Prostate gland (tissue), 2 donors: ENCODE measurements around the gene IYD. TPM values are rescaled to one million over a fixed set of nuclear protein-coding genes. Genes with fewer than 3 reads are reported as not detected.
A peak's percentile ranks its signal among the peaks of the same experiment; 100 is the strongest.

ENCODE experiments used
- DNase-seq: peaks from one replicate; pipeline ENCODE4 v3.0.0-alpha.2; 2019; ENCODE audit warnings: low spot score
- H3K27ac ChIP-seq, 2 donors: fragments of 200-600 bp; sonication (generic); 2 replicates each; pipeline ENCODE4 v1.5.1; 2017 to 2019
- H3K27me3 ChIP-seq: fragments of 200-600 bp; sonication (generic); replicated peaks from 2 replicates; pipeline ENCODE4 v1.5.1; 2019; ENCODE audit not compliant: insufficient read depth
- H3K36me3 ChIP-seq, 2 donors: fragments of 200-600 bp; sonication (generic); 1 replicate in 1 of 2; 2 replicates in 1 of 2; pipeline versions ENCODE4 v1.5.1 to v1.8.1; 2017 to 2019
- H3K4me1 ChIP-seq: fragments of 200-600 bp; sonication (generic); replicated peaks from 2 replicates; pipeline ENCODE4 v1.5.1; 2019
- H3K4me3 ChIP-seq, 2 donors: fragments of 200-600 bp; sonication (generic); 2 replicates each; pipeline ENCODE4 v1.5.1; 2017 to 2019
- H3K9me3 ChIP-seq: fragments of 200-600 bp; sonication (generic); 2 replicates; pipeline ENCODE4 v1.5.1; 2017
- POLR2A ChIP-seq: fragments of 450-650 bp; IDR thresholded peaks from one replicate; pipeline ENCODE4 v1.6.1; 2016; ENCODE audit warnings: antibody characterized with exemption, mild to moderate bottlenecking
- POLR2AphosphoS5 ChIP-seq: sonication (generic); formaldehyde crosslinking; IDR thresholded peaks from one replicate; pipeline ENCODE4 v1.6.1; 2017; ENCODE audit warnings: antibody characterized with exemption
- WGBS: methylation state at CpG from one replicate; pipeline ENCODE4 v1.1.5; 2018; 5-methylcytosine and 5-hydroxymethylcytosine counted together
- intact Hi-C: fragments of 100-400 bp; cut with DNase I; formaldehyde crosslinking; loops from one replicate; pipeline ENCODE4 v1.14.2; 2022
- total RNA-seq, 2 donors: library from RNA; depleted of rRNA; stranded (reverse); fragments of >200 nt; gene quantifications; one replicate each; pipeline ENCODE4 v1.1.0, GENCODE V29; 2016
- TF ChIP-seq, protein P1 (sequence below), 4 experiments: fragments of 200-600 bp in 2 of 4; fragments of 450-650 bp in 2 of 4; sonication (generic) in 2 of 4; IDR thresholded peaks; 1 replicate in 3 of 4; 2 replicates in 1 of 4; pipeline ENCODE4 v1.5.1; 2016 to 2019; ENCODE audit warnings: antibody characterized with exemption in 4 of 4, mild to moderate bottlenecking in 2 of 4, moderate library complexity in 2 of 4

Gene IYD
- total RNA-seq, 2 donors from 2014 or later: 0.05 to 0.45 TPM

DNA sequence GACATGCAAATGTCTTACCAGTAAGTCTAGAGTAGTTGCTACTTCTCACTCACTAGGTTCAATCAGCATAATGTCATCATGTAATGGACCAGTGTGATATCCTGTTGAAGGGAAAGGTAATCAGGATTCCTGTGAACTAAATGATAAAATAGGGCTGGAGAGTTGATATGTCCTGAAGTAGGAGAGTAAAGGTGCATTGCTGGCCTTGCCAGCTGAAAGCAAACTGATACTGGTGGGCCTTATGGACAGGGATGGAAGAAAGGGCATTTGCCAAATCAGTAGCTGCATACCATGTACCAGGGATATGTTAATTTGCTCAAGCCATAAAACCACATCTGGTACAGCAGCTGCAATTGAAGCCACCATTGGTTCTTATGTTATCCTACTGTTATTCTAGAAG lies 37.5 kb upstream of the IYD start:
- Histone ChIP-seq H3K27me3 (no peaks in the 10 kb centered on the region), H3K27ac (no peak overlapping the region), H3K4me3 (no peak overlapping the region), H3K9me3 (no peaks in the 10 kb centered on the region), H3K4me1 (no peaks in the 10 kb centered on the region), H3K36me3 (no peaks in the 10 kb centered on the region)
- intact Hi-C loops: no loop called here
- TF ChIP-seq, protein P1, sequence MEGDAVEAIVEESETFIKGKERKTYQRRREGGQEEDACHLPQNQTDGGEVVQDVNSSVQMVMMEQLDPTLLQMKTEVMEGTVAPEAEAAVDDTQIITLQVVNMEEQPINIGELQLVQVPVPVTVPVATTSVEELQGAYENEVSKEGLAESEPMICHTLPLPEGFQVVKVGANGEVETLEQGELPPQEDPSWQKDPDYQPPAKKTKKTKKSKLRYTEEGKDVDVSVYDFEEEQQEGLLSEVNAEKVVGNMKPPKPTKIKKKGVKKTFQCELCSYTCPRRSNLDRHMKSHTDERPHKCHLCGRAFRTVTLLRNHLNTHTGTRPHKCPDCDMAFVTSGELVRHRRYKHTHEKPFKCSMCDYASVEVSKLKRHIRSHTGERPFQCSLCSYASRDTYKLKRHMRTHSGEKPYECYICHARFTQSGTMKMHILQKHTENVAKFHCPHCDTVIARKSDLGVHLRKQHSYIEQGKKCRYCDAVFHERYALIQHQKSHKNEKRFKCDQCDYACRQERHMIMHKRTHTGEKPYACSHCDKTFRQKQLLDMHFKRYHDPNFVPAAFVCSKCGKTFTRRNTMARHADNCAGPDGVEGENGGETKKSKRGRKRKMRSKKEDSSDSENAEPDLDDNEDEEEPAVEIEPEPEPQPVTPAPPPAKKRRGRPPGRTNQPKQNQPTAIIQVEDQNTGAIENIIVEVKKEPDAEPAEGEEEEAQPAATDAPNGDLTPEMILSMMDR (IDR thresholded peaks at IDR 0.05): no peak
- no peak for TF ChIP-seq POLR2A
- no peak for TF ChIP-seq POLR2AphosphoS5
- DNase-seq: no peak

DNA sequence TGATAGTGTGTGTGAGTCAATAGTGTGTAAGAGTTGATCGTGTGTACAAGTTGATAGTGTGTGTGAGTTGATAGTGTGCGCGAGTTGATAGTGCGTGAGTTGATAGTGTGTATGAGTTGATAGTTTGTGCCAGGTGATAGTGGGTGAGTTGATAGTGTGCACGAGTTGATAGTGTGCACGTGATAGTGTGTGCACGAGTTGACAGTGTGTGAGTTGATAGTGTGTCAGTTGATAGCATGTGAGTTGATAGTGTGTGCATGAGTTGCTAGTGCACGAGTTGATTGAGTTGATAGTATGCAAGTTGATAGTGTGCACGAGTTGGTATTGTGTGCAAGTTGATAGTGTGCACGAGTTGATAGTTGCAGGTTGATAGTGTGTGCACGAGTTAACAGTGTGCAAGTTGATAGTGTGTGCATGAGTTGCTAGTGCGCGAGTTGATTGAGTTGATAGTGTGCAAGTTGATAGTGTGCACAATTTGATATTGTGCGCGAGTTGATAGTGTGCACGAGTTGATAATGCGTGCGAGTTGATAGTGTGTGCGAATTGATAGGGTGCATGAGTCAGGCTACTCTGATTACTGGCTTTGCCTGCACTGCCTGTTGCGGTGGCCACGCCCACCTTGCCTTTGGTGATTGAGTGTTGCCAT lies 35.8 kb upstream of the IYD start:
- TF ChIP-seq, protein P1 (IDR thresholded peaks at IDR 0.05): no peak
- TF ChIP-seq POLR2AphosphoS5 (no peak), POLR2A (no peak)
- H3K27me3 ChIP-seq: no peaks in the 10 kb centered on the region
- intact Hi-C loops: no loop called here
- DNase-seq: no peak
- 95% methylated on average over 21 of the region's 21 CpGs for WGBS
- no peak overlapping the region for H3K4me3 ChIP-seq
- no peak overlapping the region for H3K27ac ChIP-seq
- no peaks in the 10 kb centered on the region for H3K4me1 ChIP-seq
- H3K9me3 ChIP-seq: no peaks in the 10 kb centered on the region
- H3K36me3 ChIP-seq: no peaks in the 10 kb centered on the region

DNA sequence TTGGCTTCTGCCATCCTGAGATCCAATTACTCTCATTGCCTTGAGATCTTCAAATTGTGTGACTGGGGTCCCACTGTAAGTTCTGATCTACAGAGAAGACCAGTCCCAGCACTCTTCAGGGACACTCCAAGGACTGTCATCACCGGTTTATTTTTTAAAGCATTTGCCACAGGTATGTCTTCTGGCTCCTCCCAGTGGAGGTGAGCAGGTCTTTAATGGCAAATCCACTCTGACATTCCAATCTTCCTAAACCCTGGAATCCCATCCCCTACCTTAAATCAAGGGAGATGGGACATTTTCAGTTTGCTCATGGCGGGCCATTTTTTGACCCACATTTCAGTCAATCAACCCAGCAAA lies 35.2 kb upstream of the IYD start:
- no peak overlapping the region for H3K27ac ChIP-seq
- no peaks in the 10 kb centered on the region for H3K36me3 ChIP-seq
- 95% methylated on average over 2 of the region's 2 CpGs for WGBS
- intact Hi-C loops: no loop called here
- H3K27me3 ChIP-seq: no peaks in the 10 kb centered on the region
- TF ChIP-seq POLR2A (no peak), POLR2AphosphoS5 (no peak)
- TF ChIP-seq, protein P1 (IDR thresholded peaks at IDR 0.05): no peak
- H3K4me1 ChIP-seq: no peaks in the 10 kb centered on the region
- no peak overlapping the region for H3K4me3 ChIP-seq
- no peaks in the 10 kb centered on the region for H3K9me3 ChIP-seq
- DNase-seq: no peak

DNA sequence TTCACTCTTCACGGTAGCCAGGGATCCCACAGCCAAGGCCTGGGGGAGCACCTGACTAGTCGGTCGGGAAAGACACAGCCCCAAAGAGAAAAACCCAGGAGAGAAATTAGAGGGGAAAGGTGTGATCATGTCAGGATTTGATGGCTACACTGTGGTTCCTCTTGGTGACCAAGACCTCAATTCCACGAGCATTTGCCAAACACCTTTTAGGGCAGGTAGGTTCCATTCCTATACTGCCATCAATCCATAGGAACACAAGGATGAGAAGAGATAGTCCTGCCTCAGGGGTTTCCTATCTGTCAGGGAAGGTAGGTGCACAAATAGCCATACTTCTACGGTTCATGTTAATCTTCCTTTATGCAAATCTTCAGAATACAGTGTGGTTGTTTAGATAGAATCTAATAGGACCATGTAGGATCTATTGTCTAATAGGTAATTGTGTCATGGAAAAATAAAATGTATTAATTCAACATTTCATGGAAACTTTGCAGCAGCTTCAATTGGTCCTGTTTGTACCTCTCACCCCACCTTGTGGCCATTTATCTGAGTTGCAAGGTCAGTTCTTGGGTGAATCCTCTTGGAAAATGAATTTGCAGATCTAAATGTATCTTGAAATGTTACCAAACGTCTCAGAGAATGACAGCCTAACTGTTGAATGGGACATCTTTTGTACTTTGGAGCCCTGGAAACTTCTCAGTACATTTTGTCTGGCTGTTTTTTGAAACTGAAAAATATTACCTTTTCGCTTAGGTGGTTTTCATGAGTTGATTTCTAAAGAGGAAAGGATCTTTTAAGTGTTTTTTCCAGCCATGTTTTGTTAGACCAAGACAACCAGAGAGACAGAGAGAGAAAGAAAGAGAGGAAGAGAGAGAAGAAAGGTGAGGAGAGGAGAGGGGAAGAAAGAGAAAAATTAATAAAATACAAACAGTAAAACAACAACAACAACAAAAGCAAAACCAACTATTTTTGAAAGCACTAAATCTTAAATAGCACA lies 33.7 kb upstream of the IYD start:
- intact Hi-C loops: loop anchor here (2.0 kb wide), 1 partner anchor 254 kb away; no protein-coding TSS in a partner anchor
- 70% methylated on average over 7 of the region's 7 CpGs for WGBS

More for the DNA sequence above, 33.7 kb upstream of the IYD start:
- no peak overlapping the region for H3K27ac ChIP-seq
- no peak for TF ChIP-seq POLR2AphosphoS5
- TF ChIP-seq, protein P1 (IDR thresholded peaks at IDR 0.05): peak; percentile 52 to 83 (median 80)
- no peaks in the 10 kb centered on the region for H3K4me1 ChIP-seq
- no peak overlapping the region for H3K4me3 ChIP-seq
- DNase-seq: peak; percentile 33
- H3K9me3 ChIP-seq: no peaks in the 10 kb centered on the region
- H3K36me3 ChIP-seq: no peaks in the 10 kb centered on the region
- no peaks in the 10 kb centered on the region for H3K27me3 ChIP-seq
